ENCODE data around the gene COMMD9. TPM values are rescaled to one million over a fixed set of nuclear protein-coding genes. Genes with fewer than 3 reads are reported as not detected.

Gene COMMD9
- total RNA-seq, 6 donors from 2014 or later = 23.1 to 84.3 (median 49.9) TPM

GRCh38 chr11:36311926-36312595 lies 22.8 kb upstream of the COMMD9 start:
- Histone ChIP-seq H3K36me3 (no peaks in the 10 kb centered on the region), H3K4me1 (peaks cover 0 to 7% (median 1%) of the 10 kb centered on the region in 4 donors), H3K4me3 (no peak overlapping the region), H3K27ac (no peak overlapping the region), H3K9me3 (no peaks in the 10 kb centered on the region), H3K27me3 (no peaks in the 10 kb centered on the region)
- DNase-seq (no peak), ATAC-seq (ENCODE audit: low FRiP score in 2 of 2) (no peak)
- no peak for TF ChIP-seq POLR2AphosphoS5 (IDR thresholded peaks at IDR 0.05)
- TF ChIP-seq EP300 (IDR thresholded peaks at IDR 0.05) = no peak
- TF ChIP-seq, protein P1, sequence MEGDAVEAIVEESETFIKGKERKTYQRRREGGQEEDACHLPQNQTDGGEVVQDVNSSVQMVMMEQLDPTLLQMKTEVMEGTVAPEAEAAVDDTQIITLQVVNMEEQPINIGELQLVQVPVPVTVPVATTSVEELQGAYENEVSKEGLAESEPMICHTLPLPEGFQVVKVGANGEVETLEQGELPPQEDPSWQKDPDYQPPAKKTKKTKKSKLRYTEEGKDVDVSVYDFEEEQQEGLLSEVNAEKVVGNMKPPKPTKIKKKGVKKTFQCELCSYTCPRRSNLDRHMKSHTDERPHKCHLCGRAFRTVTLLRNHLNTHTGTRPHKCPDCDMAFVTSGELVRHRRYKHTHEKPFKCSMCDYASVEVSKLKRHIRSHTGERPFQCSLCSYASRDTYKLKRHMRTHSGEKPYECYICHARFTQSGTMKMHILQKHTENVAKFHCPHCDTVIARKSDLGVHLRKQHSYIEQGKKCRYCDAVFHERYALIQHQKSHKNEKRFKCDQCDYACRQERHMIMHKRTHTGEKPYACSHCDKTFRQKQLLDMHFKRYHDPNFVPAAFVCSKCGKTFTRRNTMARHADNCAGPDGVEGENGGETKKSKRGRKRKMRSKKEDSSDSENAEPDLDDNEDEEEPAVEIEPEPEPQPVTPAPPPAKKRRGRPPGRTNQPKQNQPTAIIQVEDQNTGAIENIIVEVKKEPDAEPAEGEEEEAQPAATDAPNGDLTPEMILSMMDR (IDR thresholded peaks at IDR 0.05) = no peak
- TF ChIP-seq POLR2A (IDR thresholded peaks at IDR 0.05) = no peak
- WGBS, 2 donors = 90 to 99% methylated on average over 4 of the region's 4 CpGs

GRCh38 chr11:36309779-36310178 lies 20.6 kb upstream of the COMMD9 start:
- 89 to 93% methylated on average over 4 of the region's 4 CpGs for WGBS, 2 donors
- Histone ChIP-seq H3K27me3 (no peaks in the 10 kb centered on the region), H3K27ac (no peak overlapping the region), H3K36me3 (no peaks in the 10 kb centered on the region), H3K9me3 (no peaks in the 10 kb centered on the region), H3K4me1 (peaks cover 0 to 7% (median 1%) of the 10 kb centered on the region in 4 donors), H3K4me3 (no peak overlapping the region)
- TF ChIP-seq EP300 (IDR thresholded peaks at IDR 0.05) = no peak
- TF ChIP-seq POLR2AphosphoS5 (IDR thresholded peaks at IDR 0.05) = no peak
- TF ChIP-seq POLR2A (IDR thresholded peaks at IDR 0.05) = no peak
- TF ChIP-seq, protein P1 (IDR thresholded peaks at IDR 0.05) = no peak
- ATAC-seq (ENCODE audit: low FRiP score in 2 of 2) = peak in 1 of 2 donors; percentile 56
- no peak for DNase-seq

GRCh38 chr11:36308577-36308976 lies 19.4 kb upstream of the COMMD9 start:
- 63 to 65% methylated on average over 1 of the region's 1 CpG for WGBS, 2 donors
- ATAC-seq (ENCODE audit: low FRiP score in 2 of 2) (no peak), DNase-seq (no peak)
- Histone ChIP-seq H3K36me3 (no peaks in the 10 kb centered on the region), H3K9me3 (no peaks in the 10 kb centered on the region), H3K4me1 (peaks cover 0 to 15% (median 3%) of the 10 kb centered on the region in 4 donors), H3K4me3 (no peak overlapping the region), H3K27me3 (no peaks in the 10 kb centered on the region), H3K27ac (no peak overlapping the region)
- no peak for TF ChIP-seq POLR2A (IDR thresholded peaks at IDR 0.05)
- no peak for TF ChIP-seq POLR2AphosphoS5 (IDR thresholded peaks at IDR 0.05)
- TF ChIP-seq, protein P1 (IDR thresholded peaks at IDR 0.05) = no peak
- no peak for TF ChIP-seq EP300 (IDR thresholded peaks at IDR 0.05)

DNA sequence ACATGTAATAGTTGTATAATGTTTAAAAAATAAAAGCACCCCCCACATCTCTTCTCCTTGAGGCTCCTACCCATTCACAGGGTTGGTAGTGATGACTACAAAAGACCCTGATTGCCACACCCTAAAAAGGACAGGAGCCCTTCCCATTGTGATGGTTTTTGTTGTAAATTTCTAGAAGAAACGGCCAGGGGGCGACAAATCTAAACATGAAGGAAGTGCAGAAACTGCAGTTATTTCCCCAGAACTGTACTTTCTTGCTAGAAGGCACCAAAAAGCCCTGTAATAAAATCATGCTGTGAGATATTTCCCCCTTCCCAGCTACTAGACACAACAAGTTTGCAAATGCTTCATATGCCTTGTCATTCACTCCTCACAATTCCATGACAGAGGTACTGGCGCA lies 17.7 kb upstream of the COMMD9 start:
- no peaks in the 10 kb centered on the region for H3K27me3 ChIP-seq
- H3K36me3 ChIP-seq = no peaks in the 10 kb centered on the region
- H3K4me1 ChIP-seq = peaks cover 0 to 15% (median 3%) of the 10 kb centered on the region in 4 donors
- ATAC-seq (ENCODE audit: low FRiP score in 2 of 2) (no peak), DNase-seq (peak in 1 of 2 donors; percentile 30)
- no peak overlapping the region for H3K27ac ChIP-seq
- 40 to 48% methylated on average over 3 of the region's 3 CpGs for WGBS, 2 donors
- no peak overlapping the region for H3K4me3 ChIP-seq
- H3K9me3 ChIP-seq = no peaks in the 10 kb centered on the region
- TF ChIP-seq POLR2AphosphoS5 (IDR thresholded peaks at IDR 0.05) = no peak
- TF ChIP-seq, protein P1 (IDR thresholded peaks at IDR 0.05) = peak in 4 of 6 experiments; percentile 24 to 43 (median 34)

- no peaks in the 10 kb centered on the region for H3K36me3 ChIP-seq
- H3K9me3 ChIP-seq = no peaks in the 10 kb centered on the region
- DNase-seq (no peak), ATAC-seq (ENCODE audit: low FRiP score in 2 of 2) (no peak)
- 48 to 67% methylated on average over 1 of the region's 1 CpG for WGBS, 2 donors
- no peaks in the 10 kb centered on the region for H3K27me3 ChIP-seq
- peaks cover 0 to 18% (median 9%) of the 10 kb centered on the region in 4 donors for H3K4me1 ChIP-seq
- H3K27ac ChIP-seq = no peak overlapping the region
- H3K4me3 ChIP-seq = no peak overlapping the region
- TF ChIP-seq EP300 (IDR thresholded peaks at IDR 0.05) (no peak), POLR2AphosphoS5 (IDR thresholded peaks at IDR 0.05) (no peak), POLR2A (IDR thresholded peaks at IDR 0.05) (no peak)
- TF ChIP-seq, protein P1 (IDR thresholded peaks at IDR 0.05) = no peak
Measured at GRCh38 chr11:36305047-36305446, 15.8 kb upstream of the COMMD9 start.

Measured in upper lobe of left lung (tissue), 6 donors.